Panc1 (cell line): ENCODE data around the gene ADGRG2.

ENCODE experiments used
- SIN3A ChIP-seq: IDR thresholded peaks from 2 replicates; pipeline ENCODE4 v1.6.1; 2012; ENCODE audit warnings: low read depth, mild to moderate bottlenecking, low read length, moderate library complexity, borderline replicate concordance; ENCODE audit not compliant: insufficient read depth
- TF ChIP-seq, protein P1 (sequence below): fragments of 450-650 bp; IDR thresholded peaks from 2 replicates; pipeline ENCODE4 v1.5.1; 2017; ENCODE audit warnings: mild to moderate bottlenecking

DNA sequence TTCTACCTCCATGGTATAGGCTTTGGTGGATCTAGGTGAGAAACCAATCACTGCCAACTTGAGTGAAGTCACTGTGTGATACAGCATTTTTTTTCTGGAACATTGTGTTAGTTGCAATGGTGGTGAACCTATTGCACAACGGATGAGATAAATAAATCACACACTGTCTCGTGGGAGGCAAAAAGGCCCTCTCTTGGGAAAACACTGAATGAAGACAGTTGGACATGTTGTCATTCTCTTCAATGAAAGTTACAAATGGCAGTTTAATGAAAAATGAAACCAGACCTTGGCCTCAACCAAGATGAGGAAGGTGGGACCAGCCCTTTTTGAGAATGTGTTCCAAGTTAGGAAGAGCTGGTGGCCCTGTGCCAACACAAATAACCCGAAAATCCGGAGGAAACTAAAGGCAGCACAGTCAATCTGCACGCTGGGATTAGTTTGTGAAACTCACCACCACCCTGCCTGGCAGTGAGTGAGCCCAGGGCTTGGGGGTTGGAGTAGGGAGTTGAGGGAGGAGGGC lies 5.4 kb upstream of the ADGRG2 start:
- TF ChIP-seq, protein P1, sequence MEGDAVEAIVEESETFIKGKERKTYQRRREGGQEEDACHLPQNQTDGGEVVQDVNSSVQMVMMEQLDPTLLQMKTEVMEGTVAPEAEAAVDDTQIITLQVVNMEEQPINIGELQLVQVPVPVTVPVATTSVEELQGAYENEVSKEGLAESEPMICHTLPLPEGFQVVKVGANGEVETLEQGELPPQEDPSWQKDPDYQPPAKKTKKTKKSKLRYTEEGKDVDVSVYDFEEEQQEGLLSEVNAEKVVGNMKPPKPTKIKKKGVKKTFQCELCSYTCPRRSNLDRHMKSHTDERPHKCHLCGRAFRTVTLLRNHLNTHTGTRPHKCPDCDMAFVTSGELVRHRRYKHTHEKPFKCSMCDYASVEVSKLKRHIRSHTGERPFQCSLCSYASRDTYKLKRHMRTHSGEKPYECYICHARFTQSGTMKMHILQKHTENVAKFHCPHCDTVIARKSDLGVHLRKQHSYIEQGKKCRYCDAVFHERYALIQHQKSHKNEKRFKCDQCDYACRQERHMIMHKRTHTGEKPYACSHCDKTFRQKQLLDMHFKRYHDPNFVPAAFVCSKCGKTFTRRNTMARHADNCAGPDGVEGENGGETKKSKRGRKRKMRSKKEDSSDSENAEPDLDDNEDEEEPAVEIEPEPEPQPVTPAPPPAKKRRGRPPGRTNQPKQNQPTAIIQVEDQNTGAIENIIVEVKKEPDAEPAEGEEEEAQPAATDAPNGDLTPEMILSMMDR = no peak
- TF ChIP-seq SIN3A = no peak
